ENCODE results near the gene INTS2. TPM values are rescaled to one million over a fixed set of nuclear protein-coding genes. Genes with fewer than 3 reads are reported as not detected.
"Not testable (repeated sequence)": the region's sequence is repeated elsewhere in the genome, so short reads cannot be mapped to it uniquely, and the experiment has no call there.

INTS2 gene
- total RNA-seq, 2 experiments from 2014 or later, result 23.4 to 27.9 TPM

- intact Hi-C loops (cut with DNase I, micrococcal nuclease), result no loop called here
- ATAC-seq (no peak), DNase-seq (no peak)
- H3K27ac Mint-ChIP-seq, result no peak overlapping the region
- peaks cover 6% of the 10 kb centered on the region for H3K36me3 Mint-ChIP-seq (ENCODE audit: low read depth)
- POLR2A ChIA-PET, result no interaction called here
- no peaks in the 10 kb centered on the region for H3K4me1 Mint-ChIP-seq
- no peaks in the 10 kb centered on the region for H3K9me3 Mint-ChIP-seq (ENCODE audit: low read depth)
- CTCF ChIA-PET, result interaction anchor here (1.0 kb wide), 1 partner anchor 707 kb away, joined by 3 read pairs; no protein-coding TSS in a partner anchor
- H3K4me3 Mint-ChIP-seq, result no peak overlapping the region
- H3K27me3 Mint-ChIP-seq, result no peaks in the 10 kb centered on the region
Observed at GRCh38 chr17:61943117-61943516, 15.3 kb upstream of the INTS2 start.

- CTCF ChIA-PET, result no interaction called here
Observed at GRCh38 chr17:61942085-61942484, 14.3 kb upstream of the INTS2 start.

GRCh38 chr17:61928101-61928436 lies 287 bp upstream of the INTS2 start:
- peaks cover 17% of the 10 kb centered on the region for H3K4me1 Mint-ChIP-seq
- DNase-seq (no peak), ATAC-seq (no peak)
- peak overlapping the region; percentile 94 for H3K27ac Mint-ChIP-seq
- H3K9me3 Mint-ChIP-seq (ENCODE audit: low read depth), result no peaks in the 10 kb centered on the region
- H3K36me3 Mint-ChIP-seq (ENCODE audit: low read depth), result peaks cover 17% of the 10 kb centered on the region
- H3K4me3 Mint-ChIP-seq, result peak overlapping the region; percentile 88
- H3K27me3 Mint-ChIP-seq, result no peaks in the 10 kb centered on the region
- ChIA-PET CTCF (no interaction called here), POLR2A (interaction anchor here (0.6 kb wide), 1 partner anchor 44 kb away, joined by 6 read pairs; no protein-coding TSS in a partner anchor)
- intact Hi-C loops (cut with DNase I, micrococcal nuclease), result loop anchor here in 1 of 2 experiments (5.0 kb wide), 1 partner anchor 494 kb away; the partner anchor contains the start of gene METTL2A

More at GRCh38 chr17:61942085-61942484, 14.3 kb upstream of the INTS2 start:
- Mint-ChIP-seq H3K4me3 (no peak overlapping the region), H3K36me3 (ENCODE audit: low read depth) (peaks cover 6% of the 10 kb centered on the region), H3K27me3 (no peaks in the 10 kb centered on the region), H3K4me1 (no peaks in the 10 kb centered on the region), H3K9me3 (ENCODE audit: low read depth) (no peaks in the 10 kb centered on the region), H3K27ac (no peak overlapping the region)
- intact Hi-C loops (cut with DNase I, micrococcal nuclease), result no loop called here
- ATAC-seq, result no peak
- POLR2A ChIA-PET, result no interaction called here
- no peak for DNase-seq

- ATAC-seq, result no peak
- DNase-seq, result no peak
- Mint-ChIP-seq H3K27me3 (no peaks in the 10 kb centered on the region), H3K4me1 (peaks cover 17% of the 10 kb centered on the region), H3K9me3 (ENCODE audit: low read depth) (no peaks in the 10 kb centered on the region), H3K27ac (peak overlapping the region; percentile 94), H3K36me3 (ENCODE audit: low read depth) (peaks cover 23% of the 10 kb centered on the region), H3K4me3 (peak overlapping the region; percentile 88)
- ChIA-PET CTCF (interaction anchor here (0.6 to 1.4 kb wide), 2 partner anchors 79 to 1919 kb away, joined by 3 read pairs; no protein-coding TSS in a partner anchor), POLR2A (no interaction called here)
- intact Hi-C loops (cut with DNase I, micrococcal nuclease), result loop anchor here (1.0 to 5.0 kb wide), 6 partner anchors 64 to 1250 kb away; partner anchors contain the start of genes BRIP1 (in 2 of the 2), BCAS3 (in 1 of the 2), MED13 (in 1 of the 2) and METTL2A (in 1 of the 2)
Observed at GRCh38 chr17:61926826-61927207, 965 bp downstream of the INTS2 start.

- ATAC-seq; H3K27me3 Mint-ChIP-seq; intact Hi-C loops (cut with DNase I, micrococcal nuclease); DNase-seq; CTCF ChIA-PET; H3K4me1 Mint-ChIP-seq; POLR2A ChIA-PET; H3K9me3 Mint-ChIP-seq (ENCODE audit: low read depth); H3K4me3 Mint-ChIP-seq; H3K27ac Mint-ChIP-seq: not testable (repeated sequence)
- peaks cover 43% of the 10 kb centered on the region for H3K36me3 Mint-ChIP-seq (ENCODE audit: low read depth)
Observed at GRCh38 chr17:61915162-61915561, 12.6 kb downstream of the INTS2 start.

GRCh38 chr17:61908292-61909037 lies 19.3 kb downstream of the INTS2 start:
- no peaks in the 10 kb centered on the region for H3K4me1 Mint-ChIP-seq
- no peaks in the 10 kb centered on the region for H3K27me3 Mint-ChIP-seq
- no peak for ATAC-seq
- DNase-seq, result no peak
- CTCF ChIA-PET, result interaction anchor here (0.6 kb wide), 1 partner anchor 274 kb away, joined by 3 read pairs; no protein-coding TSS in a partner anchor
- H3K27ac Mint-ChIP-seq, result no peak overlapping the region
- peaks cover 40% of the 10 kb centered on the region for H3K36me3 Mint-ChIP-seq (ENCODE audit: low read depth)
- POLR2A ChIA-PET, result interaction anchor here (0.5 kb wide), 1 partner anchor 1535 kb away, joined by 3 read pairs; no protein-coding TSS in a partner anchor
- intact Hi-C loops (cut with DNase I, micrococcal nuclease), result no loop called here
- H3K4me3 Mint-ChIP-seq, result no peak overlapping the region
- no peaks in the 10 kb centered on the region for H3K9me3 Mint-ChIP-seq (ENCODE audit: low read depth)

- CTCF ChIA-PET, result no interaction called here
- intact Hi-C loops (cut with DNase I, micrococcal nuclease), result no loop called here
- DNase-seq (no peak), ATAC-seq (no peak)
- no peak overlapping the region for H3K27ac Mint-ChIP-seq
- peaks cover 47% of the 10 kb centered on the region for H3K36me3 Mint-ChIP-seq (ENCODE audit: low read depth)
- H3K4me3 Mint-ChIP-seq, result no peak overlapping the region
- no peaks in the 10 kb centered on the region for H3K27me3 Mint-ChIP-seq
- H3K9me3 Mint-ChIP-seq (ENCODE audit: low read depth), result no peaks in the 10 kb centered on the region
- no peaks in the 10 kb centered on the region for H3K4me1 Mint-ChIP-seq
- POLR2A ChIA-PET, result no interaction called here
Observed at GRCh38 chr17:61907361-61907760, 20.4 kb downstream of the INTS2 start.

- POLR2A ChIA-PET, result interaction anchor here (0.6 kb wide), 1 partner anchor 60 kb away, joined by 3 read pairs; no protein-coding TSS in a partner anchor
- DNase-seq (peak; percentile 44), ATAC-seq (peak; percentile 85)
- Mint-ChIP-seq H3K4me1 (no peaks in the 10 kb centered on the region), H3K36me3 (ENCODE audit: low read depth) (peaks cover 43% of the 10 kb centered on the region), H3K4me3 (no peak overlapping the region), H3K27me3 (no peaks in the 10 kb centered on the region), H3K27ac (no peak overlapping the region), H3K9me3 (ENCODE audit: low read depth) (no peaks in the 10 kb centered on the region)
- intact Hi-C loops (cut with DNase I, micrococcal nuclease), result no loop called here
- CTCF ChIA-PET, result interaction anchor here (0.6 to 1.0 kb wide), 3 partner anchors 14 to 121 kb away, joined by 3 to 5 read pairs (median 3); no protein-coding TSS in a partner anchor
Observed at GRCh38 chr17:61904094-61904710, 23.6 kb downstream of the INTS2 start.

GRCh38 chr17:61903251-61903650 lies 24.5 kb downstream of the INTS2 start:
- peaks cover 46% of the 10 kb centered on the region for H3K36me3 Mint-ChIP-seq (ENCODE audit: low read depth)
- POLR2A ChIA-PET, result no interaction called here
- DNase-seq (no peak), ATAC-seq (no peak)
- H3K4me1 Mint-ChIP-seq, result no peaks in the 10 kb centered on the region
- H3K27me3 Mint-ChIP-seq, result no peaks in the 10 kb centered on the region
- CTCF ChIA-PET, result no interaction called here
- H3K4me3 Mint-ChIP-seq, result no peak overlapping the region
- H3K9me3 Mint-ChIP-seq (ENCODE audit: low read depth), result no peaks in the 10 kb centered on the region
- H3K27ac Mint-ChIP-seq, result no peak overlapping the region
- intact Hi-C loops (cut with DNase I, micrococcal nuclease), result no loop called here

- intact Hi-C loops (cut with DNase I, micrococcal nuclease), result no loop called here
- DNase-seq (no peak), ATAC-seq (no peak)
- no peak overlapping the region for H3K27ac Mint-ChIP-seq
- ChIA-PET POLR2A (interaction anchor here (0.6 kb wide), 1 partner anchor 18 kb away, joined by 3 read pairs; no protein-coding TSS in a partner anchor), CTCF (no interaction called here)
- H3K9me3 Mint-ChIP-seq (ENCODE audit: low read depth), result no peaks in the 10 kb centered on the region
- no peaks in the 10 kb centered on the region for H3K27me3 Mint-ChIP-seq
- peaks cover 27% of the 10 kb centered on the region for H3K36me3 Mint-ChIP-seq (ENCODE audit: low read depth)
- H3K4me1 Mint-ChIP-seq, result no peaks in the 10 kb centered on the region
- H3K4me3 Mint-ChIP-seq, result no peak overlapping the region
Observed at GRCh38 chr17:61897548-61898180, 30.1 kb downstream of the INTS2 start.

GRCh38 chr17:61895391-61895790 lies 32.4 kb downstream of the INTS2 start:
- H3K27me3 Mint-ChIP-seq, result no peaks in the 10 kb centered on the region
- H3K9me3 Mint-ChIP-seq (ENCODE audit: low read depth), result no peaks in the 10 kb centered on the region
- ChIA-PET CTCF (no interaction called here), POLR2A (no interaction called here)
- ATAC-seq (no peak), DNase-seq (no peak)
- H3K4me1 Mint-ChIP-seq, result no peaks in the 10 kb centered on the region
- no peak overlapping the region for H3K4me3 Mint-ChIP-seq
- no peak overlapping the region for H3K27ac Mint-ChIP-seq
- intact Hi-C loops (cut with DNase I, micrococcal nuclease), result no loop called here
- peaks cover 26% of the 10 kb centered on the region for H3K36me3 Mint-ChIP-seq (ENCODE audit: low read depth)
